Neural cell (in vitro differentiated cells): ENCODE results near the gene MPC2. TPM values are rescaled to one million over a fixed set of nuclear protein-coding genes. Genes with fewer than 3 reads are reported as not detected.

ENCODE experiments used
- H2AFZ ChIP-seq: fragments of 200-600, 300-800 bp; sonication (generic), shearing (Covaris generic); 2 replicates; pipeline ENCODE4 v1.6.0; 2014; ENCODE audit warnings: low read depth, mild to moderate bottlenecking, antibody characterized with exemption, low read length, moderate library complexity
- H3F3A ChIP-seq: fragments of 200-600 bp; shearing (Covaris generic); 2 replicates; pipeline ENCODE4 v1.6.1; 2016; ENCODE audit warnings: mild to moderate bottlenecking, moderate library complexity, mixed read lengths, antibody characterized with exemption, low read length; ENCODE audit not compliant: insufficient read depth, poor library complexity, severe bottlenecking
- H3K27ac ChIP-seq: fragments of 200-600, 300-800 bp; sonication (generic), shearing (Covaris generic); 2 replicates; pipeline ENCODE4 v1.5.1; 2014; ENCODE audit warnings: mild to moderate bottlenecking, low read length, moderate library complexity
- H3K27me3 ChIP-seq: fragments of 300-800, 200-600 bp; sonication (generic), shearing (Covaris generic); 2 replicates; pipeline ENCODE4 v1.6.0; 2014; ENCODE audit warnings: mild to moderate bottlenecking, low read depth, low read length, moderate library complexity; ENCODE audit not compliant: insufficient read depth
- H3K36me3 ChIP-seq: fragments of 300-800, 200-600 bp; sonication (generic), shearing (Covaris generic); 2 replicates; pipeline ENCODE4 v1.5.1; 2014; ENCODE audit warnings: mild to moderate bottlenecking, antibody characterized with exemption, low read length, moderate library complexity; ENCODE audit not compliant: insufficient read depth
- H3K4me2 ChIP-seq: fragments of 300-800, 200-600 bp; sonication (generic), shearing (Covaris generic); 2 replicates; pipeline ENCODE4 v1.6.0; 2014; ENCODE audit warnings: mild to moderate bottlenecking, low read length
- H3K4me3 ChIP-seq: fragments of 300-800, 200-600 bp; sonication (generic), shearing (Covaris generic); 2 replicates; pipeline ENCODE4 v1.5.1; 2014; ENCODE audit warnings: mild to moderate bottlenecking, low read length, moderate library complexity
- H3K79me2 ChIP-seq: fragments of 200-600 bp; shearing (Covaris generic); replicated peaks from 2 replicates; pipeline ENCODE4 v1.6.0; 2014; ENCODE audit warnings: mild to moderate bottlenecking, low read length, moderate library complexity; ENCODE audit not compliant: insufficient read depth
- H3K9ac ChIP-seq: fragments of 300-800, 200-600 bp; sonication (generic), shearing (Covaris generic); 2 replicates; pipeline ENCODE4 v1.6.1; 2016; ENCODE audit warnings: mild to moderate bottlenecking, low read length, mixed read lengths
- H3K9me2 ChIP-seq: fragments of 200-600 bp; shearing (Covaris generic); 2 replicates; pipeline ENCODE4 v1.6.1; 2016; ENCODE audit warnings: mild to moderate bottlenecking, low read length, mixed read lengths; ENCODE audit not compliant: insufficient read depth
- H3K9me3 ChIP-seq: fragments of 200-600, 300-800 bp; sonication (generic), shearing (Covaris generic); 2 replicates; pipeline ENCODE4 v1.6.1; 2016; ENCODE audit warnings: mild to moderate bottlenecking, mixed run types, low read length, moderate library complexity, mixed read lengths
- H4K20me1 ChIP-seq: fragments of 200-600 bp; shearing (Covaris generic); 2 replicates; pipeline ENCODE4 v1.6.1; 2016; ENCODE audit warnings: mild to moderate bottlenecking, mixed run types; ENCODE audit not compliant: insufficient read depth
- EP300 ChIP-seq: fragments of 450-650 bp; conservative IDR thresholded peaks from 2 replicates; pipeline ENCODE4 v1.6.1; 2014; ENCODE audit warnings: antibody characterized with exemption, mild to moderate bottlenecking, moderate library complexity; ENCODE audit not compliant: poor library complexity, severe bottlenecking
- EZH2 ChIP-seq: fragments of 200-600, 300-800 bp; shearing (Covaris generic), sonication (generic); IDR thresholded peaks from 2 replicates; pipeline ENCODE4 v1.6.1; 2014; ENCODE audit warnings: antibody characterized with exemption, low read length, borderline replicate concordance, mild to moderate bottlenecking; ENCODE audit not compliant: insufficient read depth, poor library complexity, severe bottlenecking
- MXI1 ChIP-seq: fragments of 450-650 bp; conservative IDR thresholded peaks from 2 replicates; pipeline ENCODE4 v1.6.1; 2014; ENCODE audit warnings: antibody characterized with exemption, mild to moderate bottlenecking; ENCODE audit not compliant: poor library complexity, severe bottlenecking
- POLR2AphosphoS5 ChIP-seq: IDR thresholded peaks from 2 replicates; pipeline ENCODE4 v1.6.1; 2012
- RAD21 ChIP-seq: fragments of 450-650 bp; conservative IDR thresholded peaks from 2 replicates; pipeline ENCODE4 v1.6.1; 2014; ENCODE audit warnings: antibody characterized with exemption, mild to moderate bottlenecking, moderate library complexity
- REST ChIP-seq: IDR thresholded peaks from 2 replicates; pipeline ENCODE4 v1.6.1; 2012; ENCODE audit warnings: borderline replicate concordance
- SMC3 ChIP-seq: fragments of 450-650 bp; conservative IDR thresholded peaks from 2 replicates; pipeline ENCODE4 v1.6.1; 2014; ENCODE audit warnings: antibody characterized with exemption, mild to moderate bottlenecking, moderate library complexity; ENCODE audit not compliant: poor library complexity
- TAF1 ChIP-seq: IDR thresholded peaks from 2 replicates; pipeline ENCODE4 v1.6.1; 2012; ENCODE audit warnings: low read depth
- polyA plus RNA-seq: library from polyadenylated mRNA; depleted of rRNA; stranded (reverse); fragments of >200 nt; gene quantifications from 2 replicates; pipeline ENCODE4 v1.2.3, GENCODE V29; 2014
- TF ChIP-seq, protein P1 (sequence below): fragments of 450-650 bp; IDR thresholded peaks from 2 replicates; pipeline ENCODE4 v1.5.1; 2014; ENCODE audit warnings: antibody characterized with exemption, mild to moderate bottlenecking, moderate library complexity; ENCODE audit not compliant: poor library complexity, severe bottlenecking

Gene MPC2
- polyA plus RNA-seq, 1 donor from 2014 or later = 104 TPM

GRCh38 chr1:167950569-167950968 lies 13.7 kb upstream of the MPC2 start:
- no peak overlapping the region for H3K9ac ChIP-seq
- H4K20me1 ChIP-seq = no peaks in the 10 kb centered on the region
- H2AFZ ChIP-seq = no peak overlapping the region
- no peaks in the 10 kb centered on the region for H3K9me2 ChIP-seq
- no peak overlapping the region for H3K27ac ChIP-seq
- H3K27me3 ChIP-seq = no peaks in the 10 kb centered on the region
- no peaks in the 10 kb centered on the region for H3F3A ChIP-seq
- TF ChIP-seq, protein P1, sequence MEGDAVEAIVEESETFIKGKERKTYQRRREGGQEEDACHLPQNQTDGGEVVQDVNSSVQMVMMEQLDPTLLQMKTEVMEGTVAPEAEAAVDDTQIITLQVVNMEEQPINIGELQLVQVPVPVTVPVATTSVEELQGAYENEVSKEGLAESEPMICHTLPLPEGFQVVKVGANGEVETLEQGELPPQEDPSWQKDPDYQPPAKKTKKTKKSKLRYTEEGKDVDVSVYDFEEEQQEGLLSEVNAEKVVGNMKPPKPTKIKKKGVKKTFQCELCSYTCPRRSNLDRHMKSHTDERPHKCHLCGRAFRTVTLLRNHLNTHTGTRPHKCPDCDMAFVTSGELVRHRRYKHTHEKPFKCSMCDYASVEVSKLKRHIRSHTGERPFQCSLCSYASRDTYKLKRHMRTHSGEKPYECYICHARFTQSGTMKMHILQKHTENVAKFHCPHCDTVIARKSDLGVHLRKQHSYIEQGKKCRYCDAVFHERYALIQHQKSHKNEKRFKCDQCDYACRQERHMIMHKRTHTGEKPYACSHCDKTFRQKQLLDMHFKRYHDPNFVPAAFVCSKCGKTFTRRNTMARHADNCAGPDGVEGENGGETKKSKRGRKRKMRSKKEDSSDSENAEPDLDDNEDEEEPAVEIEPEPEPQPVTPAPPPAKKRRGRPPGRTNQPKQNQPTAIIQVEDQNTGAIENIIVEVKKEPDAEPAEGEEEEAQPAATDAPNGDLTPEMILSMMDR = no peak
- TF ChIP-seq MXI1 = no peak
- no peak for TF ChIP-seq POLR2AphosphoS5
- TF ChIP-seq EP300 = no peak
- no peak for TF ChIP-seq EZH2
- no peak for TF ChIP-seq REST
- TF ChIP-seq RAD21 = no peak
- TF ChIP-seq TAF1 = no peak
- no peak for TF ChIP-seq SMC3
- H3K4me3 ChIP-seq = no peak overlapping the region
- no peaks in the 10 kb centered on the region for H3K9me3 ChIP-seq
- H3K36me3 ChIP-seq = no peaks in the 10 kb centered on the region
- H3K79me2 ChIP-seq = peaks cover 17% of the 10 kb centered on the region
- H3K4me2 ChIP-seq = no peak overlapping the region

GRCh38 chr1:167949785-167950184 lies 12.9 kb upstream of the MPC2 start:
- H2AFZ ChIP-seq = no peak overlapping the region
- H3K27ac ChIP-seq = no peak overlapping the region
- peaks cover 20% of the 10 kb centered on the region for H3K79me2 ChIP-seq
- H3K9me3 ChIP-seq = no peaks in the 10 kb centered on the region
- no peaks in the 10 kb centered on the region for H4K20me1 ChIP-seq
- TF ChIP-seq, protein P1 = no peak
- TF ChIP-seq EZH2 (no peak), SMC3 (no peak), RAD21 (no peak), REST (no peak), EP300 (no peak), MXI1 (no peak), TAF1 (no peak), POLR2AphosphoS5 (no peak)
- H3K9ac ChIP-seq = no peak overlapping the region
- H3K36me3 ChIP-seq = no peaks in the 10 kb centered on the region
- no peaks in the 10 kb centered on the region for H3K9me2 ChIP-seq
- no peak overlapping the region for H3K4me2 ChIP-seq
- no peaks in the 10 kb centered on the region for H3K27me3 ChIP-seq
- H3F3A ChIP-seq = no peaks in the 10 kb centered on the region
- no peak overlapping the region for H3K4me3 ChIP-seq
